Measurements from ENCODE around the gene VPS29.

DNA sequence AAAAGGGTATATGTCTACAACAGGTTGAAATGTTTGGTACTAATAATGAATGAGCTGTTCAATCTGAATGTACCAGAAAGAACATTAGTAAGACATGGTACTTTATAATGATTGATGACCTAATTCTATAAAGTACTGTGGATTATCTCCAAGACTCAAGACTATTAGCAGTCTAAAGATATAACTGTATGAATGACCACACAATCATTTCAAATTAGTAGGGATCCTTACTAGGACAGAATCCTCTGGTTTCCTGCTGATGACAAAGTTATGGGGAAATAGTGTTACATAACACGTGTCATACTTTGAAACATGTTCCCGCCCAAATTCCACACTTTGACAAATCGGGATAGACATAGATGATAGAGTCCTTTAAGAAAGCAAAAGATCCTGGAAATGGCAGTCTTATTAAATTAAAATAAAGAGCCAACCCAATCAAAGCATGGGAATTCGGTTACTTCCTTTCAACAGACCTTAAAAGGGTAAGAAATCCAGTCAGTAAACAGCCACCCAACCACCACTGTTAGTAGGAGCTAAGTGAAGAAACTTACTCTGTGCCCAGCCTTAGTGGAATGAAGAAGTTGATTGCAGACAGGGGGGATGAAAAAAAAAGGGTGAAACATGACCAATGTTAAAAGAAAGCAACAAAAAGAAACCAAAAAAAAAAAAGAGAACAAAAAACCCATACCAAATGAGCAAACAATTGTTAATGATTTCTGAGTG, 2.8 kb downstream of the VPS29 start:
- TF ChIP-seq CTCF (conservative IDR thresholded peaks at IDR 0.05; ENCODE audit: low read depth, low read length) (no peak), USF2 (IDR thresholded peaks at IDR 0.05; ENCODE audit: low read depth, low read length) (no peak), RCOR1 (IDR thresholded peaks at IDR 0.05; ENCODE audit: insufficient replicate concordance, low read length) (no peak), CEBPB (IDR thresholded peaks at IDR 0.05; ENCODE audit: low read depth, low read length) (peak; percentile 12; the same call in 1 of the 2 replicates), BHLHE40 (IDR thresholded peaks at IDR 0.05; ENCODE audit: low read depth, low read length) (no peak), POLR2A (IDR thresholded peaks at IDR 0.05; ENCODE audit: low read depth, low read length) (no peak), SMC3 (IDR thresholded peaks at IDR 0.05; ENCODE audit: low read depth, low read length) (no peak), FOS (IDR thresholded peaks at IDR 0.05; ENCODE audit: low read depth, low read length) (no peak), MXI1 (IDR thresholded peaks at IDR 0.05; ENCODE audit: borderline replicate concordance, low read depth, low read length) (no peak), RFX5 (IDR thresholded peaks at IDR 0.05; ENCODE audit: low read depth, low read length) (no peak), MAFK (IDR thresholded peaks at IDR 0.05; ENCODE audit: low read depth, low read length) (no peak)
- TF ChIP-seq, protein P1, sequence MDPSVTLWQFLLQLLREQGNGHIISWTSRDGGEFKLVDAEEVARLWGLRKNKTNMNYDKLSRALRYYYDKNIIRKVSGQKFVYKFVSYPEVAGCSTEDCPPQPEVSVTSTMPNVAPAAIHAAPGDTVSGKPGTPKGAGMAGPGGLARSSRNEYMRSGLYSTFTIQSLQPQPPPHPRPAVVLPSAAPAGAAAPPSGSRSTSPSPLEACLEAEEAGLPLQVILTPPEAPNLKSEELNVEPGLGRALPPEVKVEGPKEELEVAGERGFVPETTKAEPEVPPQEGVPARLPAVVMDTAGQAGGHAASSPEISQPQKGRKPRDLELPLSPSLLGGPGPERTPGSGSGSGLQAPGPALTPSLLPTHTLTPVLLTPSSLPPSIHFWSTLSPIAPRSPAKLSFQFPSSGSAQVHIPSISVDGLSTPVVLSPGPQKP (IDR thresholded peaks at IDR 0.05; ENCODE audit: borderline replicate concordance, low read depth, low read length): no peak

Measured in IMR-90 (cell line).